ENCODE measurements around the gene KCNQ1.

Gene KCNQ1

GRCh38 chr11:2767071-2767470 is 322.3 kb downstream of the KCNQ1 start:
- no peak overlapping the region for H3K4me3 ChIP-seq (ENCODE audit: low read depth, low read length)
- TF ChIP-seq CTCF (IDR thresholded peaks at IDR 0.05; ENCODE audit: insufficient read depth, low read depth, low read length, missing control alignments): no peak
- no peak for DNase-seq (ENCODE audit: low read depth)

DNA sequence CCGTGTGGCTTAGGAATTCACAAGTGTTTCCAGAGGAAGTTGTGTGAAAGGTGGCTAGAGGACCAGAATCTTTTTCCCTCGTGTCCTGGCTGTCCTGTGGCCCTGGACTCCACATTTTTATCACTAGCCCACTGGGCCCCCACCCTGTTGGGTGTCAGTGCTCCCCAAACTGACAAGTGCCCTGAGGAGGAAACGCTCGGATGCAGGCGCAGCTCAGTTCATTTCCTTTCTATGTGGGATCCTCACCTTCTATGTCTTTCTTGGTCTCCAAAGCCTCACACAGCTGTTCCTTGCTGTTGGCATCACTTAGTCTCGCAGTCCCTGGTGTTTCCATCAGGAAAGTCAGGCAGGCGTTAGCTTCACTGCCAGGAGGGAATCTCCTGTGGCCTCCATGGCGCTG is 323.0 kb downstream of the KCNQ1 start:
- DNase-seq (ENCODE audit: low read depth): no peak
- H3K4me3 ChIP-seq (ENCODE audit: low read depth, low read length): no peak overlapping the region
- no peak for TF ChIP-seq CTCF (IDR thresholded peaks at IDR 0.05; ENCODE audit: insufficient read depth, low read depth, low read length, missing control alignments)

DNA sequence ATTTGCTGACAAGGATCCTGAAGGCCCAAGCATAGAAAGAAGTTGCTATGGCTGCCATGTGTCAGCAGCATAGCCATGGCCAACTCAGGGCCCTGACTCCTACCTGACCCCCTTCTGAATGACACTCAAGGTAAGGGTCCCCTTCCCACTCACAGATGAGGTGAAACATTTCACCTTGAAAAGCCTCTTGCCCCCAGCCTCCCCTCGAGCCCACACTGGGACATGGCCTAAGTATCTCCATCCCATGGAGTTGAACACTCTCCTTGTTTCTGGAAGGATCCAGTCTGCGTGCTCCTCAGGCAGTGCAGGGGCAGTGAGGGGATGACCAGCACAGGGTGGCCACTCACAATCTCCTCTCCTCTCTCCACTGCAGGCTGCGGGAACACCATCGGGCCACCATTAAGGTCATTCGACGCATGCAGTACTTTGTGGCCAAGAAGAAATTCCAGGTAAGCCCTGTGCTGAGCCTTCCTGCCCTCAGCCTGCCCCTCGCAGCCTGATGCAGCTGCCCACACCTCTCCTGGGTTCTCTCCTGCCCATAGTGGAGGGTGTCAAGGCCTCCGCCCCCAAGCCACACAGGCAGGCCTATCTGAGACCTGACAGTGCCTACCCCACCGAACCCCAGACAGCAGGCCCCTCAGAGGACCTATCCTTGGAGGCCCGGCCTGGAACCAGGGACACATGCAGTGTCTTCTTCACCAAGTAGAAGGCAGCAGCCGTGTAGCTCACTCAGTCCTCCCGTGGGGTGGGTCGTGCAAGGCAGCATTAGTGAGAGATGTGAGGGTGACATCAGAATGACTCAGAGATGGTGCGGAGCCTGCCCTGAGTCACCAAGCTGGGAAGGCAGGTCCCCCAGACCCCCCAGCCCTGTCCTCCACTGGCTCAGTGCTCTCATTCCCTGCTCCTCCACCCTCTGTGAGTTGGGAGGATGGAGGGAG is 323.9 kb downstream of the KCNQ1 start:
- no peak overlapping the region for H3K4me3 ChIP-seq (ENCODE audit: low read depth, low read length)
- no peak for TF ChIP-seq CTCF (IDR thresholded peaks at IDR 0.05; ENCODE audit: insufficient read depth, low read depth, low read length, missing control alignments)
- no peak for DNase-seq (ENCODE audit: low read depth)

DNA sequence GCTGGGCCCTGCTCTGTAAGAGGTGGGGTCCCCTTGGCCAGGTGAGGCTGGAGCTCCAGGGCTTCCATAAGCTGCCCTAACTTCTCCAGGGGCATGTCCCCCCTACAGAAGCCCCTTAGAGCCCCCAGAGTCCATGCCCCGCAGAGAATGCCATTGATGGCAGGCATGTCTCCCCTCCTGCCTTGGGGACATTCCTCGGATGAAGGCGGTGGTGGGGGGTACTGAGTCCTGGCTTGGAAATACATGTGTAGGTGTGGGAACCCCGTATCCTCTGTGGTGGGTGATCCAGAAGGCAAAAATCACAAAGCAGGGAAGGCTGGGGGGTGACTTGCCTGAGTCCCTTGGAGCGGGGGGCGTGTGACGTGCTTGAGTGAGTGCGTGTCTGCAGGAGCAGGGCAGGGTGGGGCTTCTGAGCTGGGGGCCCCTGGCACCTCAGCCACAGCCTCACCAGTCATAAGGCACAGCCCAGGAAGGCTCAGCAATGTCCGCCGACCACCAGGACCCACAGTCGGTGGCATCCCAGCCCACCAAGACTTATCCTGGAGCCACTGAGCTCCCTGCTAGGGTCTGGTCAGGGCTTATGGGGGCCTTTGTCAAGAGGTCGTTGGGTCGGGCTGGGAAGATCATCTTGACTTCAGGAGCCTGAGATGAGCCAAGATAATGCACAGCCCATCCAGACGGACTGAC is 324.7 kb downstream of the KCNQ1 start:
- DNase-seq (ENCODE audit: low read depth): no peak
- no peak for TF ChIP-seq CTCF (IDR thresholded peaks at IDR 0.05; ENCODE audit: insufficient read depth, low read depth, low read length, missing control alignments)
- no peak overlapping the region for H3K4me3 ChIP-seq (ENCODE audit: low read depth, low read length)

- no peak overlapping the region for H3K4me3 ChIP-seq (ENCODE audit: low read depth, low read length)
- no peak for TF ChIP-seq CTCF (IDR thresholded peaks at IDR 0.05; ENCODE audit: insufficient read depth, low read depth, low read length, missing control alignments)
- DNase-seq (ENCODE audit: low read depth): no peak
Measured at GRCh38 chr11:2770096-2770751, 325.4 kb downstream of the KCNQ1 start.

GRCh38 chr11:2770761-2771301 is 326.0 kb downstream of the KCNQ1 start:
- no peak for DNase-seq (ENCODE audit: low read depth)
- no peak overlapping the region for H3K4me3 ChIP-seq (ENCODE audit: low read depth, low read length)
- TF ChIP-seq CTCF (IDR thresholded peaks at IDR 0.05; ENCODE audit: insufficient read depth, low read depth, low read length, missing control alignments): no peak
